GM19240 (cell line): ENCODE results near the gene RHOBTB3.
"Not testable (repeated sequence)": the region's sequence is repeated elsewhere in the genome, so short reads cannot be mapped to it uniquely, and the experiment has no call there.

Source experiments
- DNase-seq: peaks from one replicate; pipeline ENCODE4 v3.0.0; 2011; ENCODE audit warnings: low spot score; ENCODE audit not compliant: insufficient read length

RHOBTB3 gene

GRCh38 chr5:95818181-95819147, 87.3 kb downstream of the RHOBTB3 start:
- DNase-seq, result no peak

GRCh38 chr5:95821110-95822021, 90.2 kb downstream of the RHOBTB3 start:
- no peak for DNase-seq

DNA sequence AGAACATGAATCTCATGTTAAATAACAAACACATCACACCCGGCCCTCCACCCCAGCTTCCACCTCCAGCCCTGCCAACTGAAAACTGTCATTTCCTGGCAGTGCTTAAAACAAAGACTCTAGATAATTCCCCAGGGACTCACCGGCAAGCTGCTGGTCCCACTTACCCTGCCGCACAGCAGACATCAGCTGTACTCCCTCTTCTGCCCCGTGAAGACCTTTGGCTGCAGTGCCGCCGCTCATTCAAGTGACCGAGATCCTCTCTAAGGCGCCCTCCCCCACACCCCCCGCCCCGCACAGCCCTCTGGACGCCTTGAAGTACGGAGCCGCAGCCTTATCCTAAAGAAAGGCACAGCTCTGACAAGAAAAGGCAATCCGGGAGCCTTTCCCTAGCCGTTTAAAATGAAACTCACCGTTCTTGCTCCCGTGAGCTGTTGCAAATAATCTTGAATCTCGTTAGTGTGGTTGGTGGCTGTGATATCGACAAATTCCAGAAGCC, 91.0 kb downstream of the RHOBTB3 start:
- DNase-seq, result no peak

DNA sequence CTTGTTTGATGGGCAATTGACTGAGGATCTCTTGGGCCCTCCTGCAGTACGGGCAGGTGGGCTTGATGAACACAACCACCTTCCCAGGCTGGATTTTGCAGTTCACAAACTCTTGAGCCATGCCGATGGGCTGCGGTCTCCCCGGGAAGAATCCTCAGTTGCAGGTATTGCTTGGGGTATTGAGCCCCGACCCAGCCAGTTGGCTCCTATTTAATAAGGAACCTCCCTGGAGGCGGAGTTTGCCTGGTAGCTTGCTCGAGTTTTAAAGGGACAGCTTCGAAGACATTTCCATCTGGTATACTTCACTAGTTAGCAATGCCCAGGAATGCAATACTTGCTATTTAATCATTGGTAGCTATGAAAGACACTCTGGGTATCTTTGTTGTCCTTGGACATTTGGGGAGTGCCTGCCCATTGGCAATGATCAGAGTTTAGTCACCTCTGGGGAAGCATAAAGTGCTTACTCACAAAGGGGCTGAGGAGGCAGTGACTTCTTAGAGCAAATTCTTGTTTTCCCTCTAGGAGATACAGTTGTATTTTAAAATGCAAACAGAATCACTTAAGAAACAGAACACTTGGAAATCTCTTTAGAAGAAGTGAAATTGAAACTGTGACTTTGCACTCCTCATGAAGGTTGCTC, 91.5 kb downstream of the RHOBTB3 start, which contains the start of gene GLRX:
GLRX (minus strand) TSS at position 185 of the 640 bp plus-strand sequence; CDS start at position 121, 64 bp downstream.
- no peak for DNase-seq

GRCh38 chr5:95823218-95823737, 92.1 kb downstream of the RHOBTB3 start:
- DNase-seq, result no peak

GRCh38 chr5:95823738-95824609, 92.8 kb downstream of the RHOBTB3 start:
- DNase-seq, result peak; percentile 35

DNA sequence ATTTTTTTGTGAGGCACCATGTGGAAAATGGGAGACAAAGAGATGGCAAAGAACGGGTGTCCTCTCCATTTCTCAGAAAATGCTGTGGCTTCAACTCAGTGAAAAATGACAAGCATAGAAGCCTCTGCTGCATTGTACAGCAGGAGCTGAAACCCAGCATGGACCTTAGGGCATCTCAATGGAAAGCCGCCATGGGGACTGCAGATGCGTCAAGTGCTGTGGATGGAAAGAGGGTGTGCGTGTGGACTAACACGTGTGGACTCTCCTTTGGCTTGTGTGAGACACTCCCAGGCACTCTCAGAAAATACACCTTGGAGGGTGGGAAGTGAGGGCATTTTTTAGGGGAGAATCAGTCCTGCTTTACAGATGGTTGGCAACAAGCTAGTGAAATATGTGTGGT, 93.6 kb downstream of the RHOBTB3 start:
- no peak for DNase-seq

DNA sequence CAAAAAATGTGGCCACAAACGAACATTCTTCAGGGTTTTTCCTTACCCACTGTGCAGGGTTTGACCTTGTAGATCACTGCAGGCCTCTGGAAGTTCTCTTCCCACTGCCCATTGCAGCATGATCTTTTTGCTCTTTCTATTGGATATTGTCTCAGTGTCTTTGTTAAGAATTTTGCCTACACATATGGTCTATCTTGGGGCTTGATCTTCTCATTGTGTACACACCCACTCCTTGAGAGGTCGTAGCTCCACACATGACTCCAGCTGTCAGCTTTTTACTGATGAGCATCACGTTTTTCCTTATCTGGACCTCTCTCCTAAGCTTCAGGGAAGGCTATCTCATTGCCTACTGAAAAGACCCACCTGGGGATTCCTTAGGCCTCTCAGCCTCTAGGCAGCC, 94.4 kb downstream of the RHOBTB3 start:
- no peak for DNase-seq

DNA sequence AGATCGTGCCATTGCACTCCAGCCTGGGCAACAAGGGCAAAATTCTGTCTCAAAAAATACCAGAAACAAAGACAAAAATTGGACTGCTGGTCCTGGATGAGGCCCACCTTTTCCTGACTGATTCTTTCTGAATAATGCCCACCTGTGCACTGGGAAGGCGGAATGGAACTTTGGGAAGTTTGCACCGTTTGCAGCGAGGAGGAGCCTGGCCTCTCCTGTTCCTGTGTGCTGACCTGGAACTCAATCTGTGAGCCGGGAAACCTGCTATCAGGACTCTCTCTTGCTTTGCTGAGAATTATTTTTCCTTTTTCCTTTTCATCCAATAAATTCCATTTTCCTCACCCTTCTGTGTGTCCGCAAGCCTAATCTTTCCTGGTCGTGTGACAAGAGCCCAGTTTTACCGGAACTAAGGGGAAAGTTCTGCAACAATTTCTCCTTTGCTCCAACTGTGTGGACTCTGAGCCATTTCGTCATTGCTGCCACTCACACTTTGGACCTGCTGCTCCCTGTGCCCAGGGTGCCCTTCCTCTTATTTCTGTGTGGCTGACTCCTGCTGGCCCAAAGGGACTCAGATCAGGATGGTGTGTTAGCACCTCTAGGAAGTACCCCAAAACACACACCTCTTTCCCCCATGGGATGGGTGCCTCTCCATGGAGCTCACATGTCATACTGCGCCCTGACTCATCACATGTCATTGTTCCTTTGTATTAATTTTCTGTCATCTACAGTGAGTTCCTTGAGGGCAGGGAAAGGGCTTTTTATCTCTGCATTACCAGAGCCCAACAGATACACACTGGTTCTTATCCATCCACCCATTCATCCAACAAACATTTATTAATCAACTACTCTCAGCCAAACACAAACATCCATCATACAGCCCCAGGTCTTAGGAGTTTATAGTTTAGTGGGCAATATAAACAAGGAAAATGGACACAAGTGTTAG, 96.1 kb downstream of the RHOBTB3 start:
- no peak for DNase-seq

- DNase-seq, result no peak
These were observed 96.7 kb downstream of the RHOBTB3 start for GRCh38 chr5:95827892-95828246.

DNA sequence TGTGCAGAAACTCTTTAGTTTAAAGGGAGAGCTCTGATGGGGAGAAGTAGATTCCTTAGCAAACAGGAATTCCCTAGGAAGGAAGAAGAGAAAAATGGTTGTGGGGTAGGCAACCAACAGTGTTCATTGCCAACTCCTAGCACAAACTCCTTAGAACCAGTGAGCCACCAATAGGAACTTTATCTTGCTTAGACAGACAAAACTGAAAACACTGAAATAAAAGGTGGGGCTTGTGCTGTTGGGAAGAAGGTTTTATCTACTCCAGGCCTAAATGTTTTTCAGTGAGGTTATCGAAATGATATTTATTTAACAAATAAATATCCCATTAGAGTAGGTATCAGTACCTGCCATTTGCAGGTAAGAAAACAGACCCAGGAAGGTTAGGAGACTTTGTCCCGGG, 99.1 kb downstream of the RHOBTB3 start:
- DNase-seq, result no peak

DNA sequence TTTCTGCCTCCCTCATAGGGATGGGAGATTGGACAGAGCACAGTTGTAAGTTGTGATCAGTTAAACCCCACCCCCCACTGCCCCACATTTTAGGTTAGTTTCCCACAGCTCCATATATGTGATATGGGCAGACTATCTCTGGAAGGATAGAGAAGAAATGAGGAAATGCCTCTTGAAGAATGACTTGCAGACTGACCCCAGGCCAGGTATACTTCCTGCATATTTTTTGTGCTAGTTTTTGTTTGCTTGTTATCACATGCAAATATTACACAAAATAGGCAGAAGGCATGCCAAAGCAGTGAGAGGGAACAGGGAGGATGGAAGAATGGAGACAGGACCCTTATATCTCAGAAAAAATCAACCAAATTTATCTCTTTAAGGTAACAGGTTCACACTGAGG, 101.5 kb downstream of the RHOBTB3 start:
- DNase-seq, result no peak

GRCh38 chr5:95835682-95836385, 104.7 kb downstream of the RHOBTB3 start:
- DNase-seq, result no peak

DNA sequence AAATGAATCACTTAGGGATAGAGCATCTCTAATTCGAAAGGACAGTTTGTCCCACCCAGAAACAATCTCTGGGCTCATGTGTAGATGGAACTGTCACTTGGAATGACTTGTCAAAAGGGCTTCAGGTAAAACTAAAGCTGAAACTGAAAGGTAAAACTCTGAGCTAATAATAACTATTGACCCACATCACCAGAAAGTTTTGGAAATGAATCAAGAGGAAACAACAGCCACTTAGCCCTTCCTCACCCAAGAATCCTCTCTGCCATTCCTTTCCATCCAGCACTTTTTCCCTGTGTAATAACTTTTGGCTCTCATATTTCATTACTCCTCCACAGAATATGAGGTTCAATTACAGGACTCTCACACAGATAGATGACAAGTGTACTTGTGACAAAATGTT, 105.4 kb downstream of the RHOBTB3 start:
- DNase-seq, result no peak

- DNase-seq, result not testable (repeated sequence)
These were observed 105.8 kb downstream of the RHOBTB3 start for GRCh38 chr5:95836971-95837370.

- no peak for DNase-seq
These were observed 106.4 kb downstream of the RHOBTB3 start for GRCh38 chr5:95837492-95837891.

- DNase-seq, result no peak
These were observed 106.9 kb downstream of the RHOBTB3 start for GRCh38 chr5:95838001-95838520.

- DNase-seq, result no peak
These were observed 107.4 kb downstream of the RHOBTB3 start for GRCh38 chr5:95838556-95838955.
